Measurements from ENCODE around the gene HAGH. TPM values are rescaled to one million over a fixed set of nuclear protein-coding genes. Genes with fewer than 3 reads are reported as not detected.

The HAGH gene
- total RNA-seq, 2 donors from 2014 or later = 208 to 227 TPM

GRCh38 chr16:1760911-1761310 lies 65.7 kb downstream of the HAGH start:
- no peak for TF ChIP-seq CTCF (IDR thresholded peaks at IDR 0.05)
- DNase-seq (ENCODE audit: low spot score) = no peak
- Histone ChIP-seq H3K4me1 (no peaks in the 10 kb centered on the region), H3K36me3 (peaks cover 75% of the 10 kb centered on the region), H3K4me3 (no peak overlapping the region), H3K27me3 (no peaks in the 10 kb centered on the region), H3K27ac (no peak overlapping the region), H3K9me3 (no peaks in the 10 kb centered on the region)

GRCh38 chr16:1759511-1759910 lies 67.1 kb downstream of the HAGH start:
- Histone ChIP-seq H3K27ac (no peak overlapping the region), H3K4me1 (no peaks in the 10 kb centered on the region), H3K4me3 (no peak overlapping the region), H3K27me3 (no peaks in the 10 kb centered on the region), H3K9me3 (no peaks in the 10 kb centered on the region), H3K36me3 (peaks cover 61% of the 10 kb centered on the region)
- TF ChIP-seq CTCF (IDR thresholded peaks at IDR 0.05) = no peak
- DNase-seq (ENCODE audit: low spot score) = no peak

- peaks cover 55% of the 10 kb centered on the region for H3K36me3 ChIP-seq
- H3K27ac ChIP-seq = no peak overlapping the region
- H3K4me1 ChIP-seq = no peaks in the 10 kb centered on the region
- no peak overlapping the region for H3K4me3 ChIP-seq
- H3K9me3 ChIP-seq = no peaks in the 10 kb centered on the region
- DNase-seq (ENCODE audit: low spot score) = no peak
- TF ChIP-seq CTCF (IDR thresholded peaks at IDR 0.05) = no peak
- H3K27me3 ChIP-seq = no peaks in the 10 kb centered on the region
Observed at GRCh38 chr16:1758923-1759322, 67.7 kb downstream of the HAGH start.

- Histone ChIP-seq H3K4me3 (no peak overlapping the region), H3K27ac (no peak overlapping the region), H3K27me3 (no peaks in the 10 kb centered on the region), H3K36me3 (peaks cover 55% of the 10 kb centered on the region), H3K4me1 (no peaks in the 10 kb centered on the region), H3K9me3 (no peaks in the 10 kb centered on the region)
- TF ChIP-seq CTCF (IDR thresholded peaks at IDR 0.05) = no peak
- DNase-seq (ENCODE audit: low spot score) = no peak
Observed at GRCh38 chr16:1757714-1758461, 68.7 kb downstream of the HAGH start.

Other genes starting within 250 kb of the HAGH start
- gene IFT140, start 214.8 kb downstream of the HAGH start, total RNA-seq = 10 to 100 TPM in 1 of 2 donors, 1 to 10 TPM in 1; 6.4 to 13.0 TPM
- gene CRAMP1, start 214.5 kb downstream of the HAGH start, total RNA-seq = 1 to 10 TPM; 7.7 to 9.7 TPM
- 10 to 100 TPM; 11.7 to 16.1 TPM for gene JPT2, start 148.5 kb downstream of the HAGH start, total RNA-seq
- 10 to 100 TPM; 43.1 to 43.3 TPM for gene MAPK8IP3, start 120.6 kb downstream of the HAGH start, total RNA-seq
- gene NME3, start 55.3 kb downstream of the HAGH start, total RNA-seq = 10 to 100 TPM; 51.3 to 56.2 TPM
- gene EME2, start 54.0 kb downstream of the HAGH start, total RNA-seq = 1 to 10 TPM; 3.5 to 5.0 TPM
- gene MRPS34, start 53.7 kb downstream of the HAGH start, total RNA-seq = 10 to 100 TPM; 58.8 to 77.9 TPM
- gene SPSB3, start 44.3 kb downstream of the HAGH start, total RNA-seq = 10 to 100 TPM; 41.9 to 49.0 TPM
- 10 to 100 TPM; 70.3 to 77.9 TPM for gene NUBP2, start 43.9 kb downstream of the HAGH start, total RNA-seq
- gene IGFALS, start 33.1 kb downstream of the HAGH start, total RNA-seq = not detected
- gene FAHD1, start 381 bp upstream of the HAGH start, total RNA-seq = 10 to 100 TPM; 35.8 to 59.3 TPM
- not detected for gene MEIOB, start 45.3 kb upstream of the HAGH start, total RNA-seq
- gene HS3ST6, start 91.6 kb upstream of the HAGH start, total RNA-seq = not detected
- gene MSRB1, start 116.4 kb upstream of the HAGH start, total RNA-seq = 10 to 100 TPM; 13.7 to 21.9 TPM
- 10 to 100 TPM; 12.3 to 74.0 TPM for gene RPL3L, start 127.9 kb upstream of the HAGH start, total RNA-seq
- 1,000 to 10,000 TPM in 1 of 2 donors, 100 to 1,000 TPM in 1; 583 to 1,046 TPM for gene NDUFB10, start 132.7 kb upstream of the HAGH start, total RNA-seq
- 1,000 to 10,000 TPM in 1 of 2 donors, 100 to 1,000 TPM in 1; 782 to 1,247 TPM for gene RPS2, start 138.0 kb upstream of the HAGH start, total RNA-seq
- not detected for gene RNF151, start 140.0 kb upstream of the HAGH start, total RNA-seq
- gene TBL3, start 145.2 kb upstream of the HAGH start, total RNA-seq = 10 to 100 TPM; 22.4 to 35.6 TPM
- gene NOXO1, start 154.6 kb upstream of the HAGH start, total RNA-seq = under 1 TPM in 1 of 2 donors, not detected in 1; 0.30 TPM
- gene GFER, start 157.4 kb upstream of the HAGH start, total RNA-seq = 10 to 100 TPM; 11.9 to 12.6 TPM
- 1 to 10 TPM in 1 of 2 donors, under 1 TPM in 1; 0.52 to 2.1 TPM for gene SYNGR3, start 163.1 kb upstream of the HAGH start, total RNA-seq
- 10 to 100 TPM; 11.4 to 19.9 TPM for gene ZNF598, start 183.0 kb upstream of the HAGH start, total RNA-seq
- gene NPW, start 193.0 kb upstream of the HAGH start, total RNA-seq = not detected
- gene NHERF2, start 200.1 kb upstream of the HAGH start, total RNA-seq = 100 to 1,000 TPM; 187 to 213 TPM
- 10 to 100 TPM; 10.3 to 17.7 TPM for gene NTHL1, start 221.0 kb upstream of the HAGH start, total RNA-seq
- 10 to 100 TPM; 42.4 to 43.2 TPM for gene TSC2, start 221.2 kb upstream of the HAGH start, total RNA-seq

Data from right atrium auricular region (tissue), 2 donors.